Amygdala (tissue), 56 donors: ENCODE data around the gene SERP2.
A peak's percentile ranks its signal among the peaks of the same experiment; 100 is the strongest.

Source experiments
- DNase-seq, 56 donors: peaks; one replicate each; lab custom pipeline; 2025; lab: John Stamatoyannopoulos, UW

SERP2 gene

DNA sequence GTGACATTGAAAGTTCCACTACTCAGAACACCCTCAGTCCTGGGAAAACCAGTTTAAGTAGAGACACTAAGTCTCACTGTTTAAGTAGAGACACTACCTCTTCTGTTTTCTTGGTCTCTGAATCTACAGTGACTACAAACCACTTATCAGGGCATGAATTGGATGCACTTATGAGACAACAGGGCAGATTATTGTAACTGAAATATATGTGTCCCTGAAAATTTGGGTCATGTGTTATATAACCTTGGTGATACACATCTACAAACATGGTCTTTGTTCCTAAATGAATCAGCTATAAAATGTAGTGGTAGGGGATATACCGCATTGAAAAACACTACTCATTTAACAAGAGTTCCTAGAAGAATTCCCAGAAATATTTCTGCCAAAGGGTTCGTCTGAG lies 55.7 kb downstream of the SERP2 start:
- DNase-seq, result no peak

DNA sequence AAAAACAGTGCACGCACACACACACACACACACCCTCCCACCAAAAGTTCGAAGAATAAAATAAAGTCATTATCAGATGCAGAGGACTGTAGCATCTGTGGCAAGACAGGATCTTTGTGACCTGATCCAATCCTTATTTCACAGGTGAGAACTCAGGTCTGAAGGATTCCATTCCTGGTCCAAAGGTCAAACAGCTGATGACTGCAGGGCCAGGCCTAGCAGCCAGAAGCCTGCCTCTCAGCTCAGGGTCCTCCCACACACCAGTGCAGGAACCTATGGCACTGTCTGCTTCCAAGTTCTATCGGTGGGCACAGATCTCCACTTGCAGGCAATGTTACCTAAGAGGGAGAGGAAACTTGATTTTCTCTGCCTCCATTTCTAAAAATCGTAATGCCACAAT lies 57.5 kb downstream of the SERP2 start:
- DNase-seq, result no peak

DNA sequence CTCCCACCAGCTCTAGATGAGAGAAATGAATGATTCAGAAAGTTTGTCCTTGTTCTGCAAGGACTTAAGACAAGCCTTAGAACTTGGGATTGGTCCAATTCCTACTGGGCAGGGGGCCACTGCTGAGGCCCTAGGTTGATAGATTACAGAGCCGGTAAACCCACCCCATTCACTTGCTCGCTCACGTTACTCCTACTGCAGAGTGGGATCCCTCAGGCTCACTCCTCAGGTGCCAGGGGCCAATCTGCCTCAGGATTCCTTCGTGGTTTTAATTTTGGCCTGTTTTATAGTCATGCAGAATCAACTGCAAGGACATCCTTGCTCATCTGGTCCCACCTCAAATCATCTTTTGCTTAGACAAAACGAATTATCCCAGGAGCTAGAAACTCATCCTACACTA lies 59.0 kb downstream of the SERP2 start:
- peak in 5 of 56 donors; percentile 14 to 34 (median 22) for DNase-seq

DNA sequence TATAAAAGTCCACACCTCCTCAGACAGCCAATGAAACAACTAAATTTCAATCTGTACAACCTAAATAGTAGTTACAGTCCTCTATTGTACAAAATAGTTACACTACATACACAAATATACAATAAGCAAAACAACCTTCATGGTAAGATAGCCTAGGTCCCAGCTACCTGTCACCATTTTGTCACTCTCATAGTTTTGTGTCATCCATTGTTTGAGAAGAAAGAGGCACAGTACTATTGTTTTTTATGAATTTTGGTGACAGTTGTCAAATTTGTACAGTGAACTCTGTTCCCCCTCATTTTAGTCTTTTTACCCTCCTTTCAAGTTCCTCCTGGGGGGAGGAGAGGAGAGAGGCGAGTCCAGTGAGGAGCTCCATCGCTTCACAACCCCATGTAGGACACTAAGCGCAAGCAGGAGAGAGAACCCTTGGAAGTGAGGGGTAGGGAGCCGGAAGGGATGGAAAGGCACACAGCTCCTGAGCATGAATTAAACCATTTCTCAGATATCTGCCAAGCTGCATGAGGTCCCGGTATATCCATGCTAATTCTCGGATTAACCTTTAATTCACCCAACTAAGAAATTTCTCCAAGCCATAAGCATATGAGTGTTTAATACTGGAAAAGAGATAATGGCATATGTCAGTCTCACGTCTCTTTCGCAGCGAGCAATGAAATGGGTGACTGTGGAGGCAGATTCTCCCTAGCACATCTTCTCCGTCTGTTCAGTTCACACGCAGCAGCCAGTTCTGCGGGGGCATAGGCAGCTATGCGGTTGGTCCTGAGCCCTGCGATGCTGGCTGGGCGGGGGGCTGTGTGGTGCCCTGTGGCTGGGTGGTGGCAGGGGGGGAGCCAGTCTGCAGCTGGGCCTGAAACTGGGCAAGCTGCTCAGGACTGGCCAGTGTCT lies 60.5 kb downstream of the SERP2 start:
- DNase-seq, result peak in 35 of 56 donors; percentile 12 to 62 (median 35)

DNA sequence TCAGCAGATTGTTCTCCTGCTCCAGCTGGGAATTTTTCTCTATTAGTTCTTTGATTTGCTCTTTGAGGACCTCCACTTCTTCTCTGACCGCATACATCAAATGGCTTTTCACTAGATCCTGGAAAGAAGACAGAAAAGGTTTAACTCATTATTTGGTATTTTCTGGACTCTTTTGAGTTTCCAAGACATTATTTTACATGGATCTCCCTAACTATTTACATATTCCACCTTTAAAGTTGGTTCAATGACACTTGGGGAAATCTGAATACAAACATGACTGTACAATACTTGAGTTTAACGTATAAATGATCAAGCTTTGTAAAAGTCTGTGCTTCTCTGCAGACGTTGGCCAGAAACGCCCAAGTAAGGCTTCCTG lies 61.1 kb downstream of the SERP2 start:
- no peak for DNase-seq

DNA sequence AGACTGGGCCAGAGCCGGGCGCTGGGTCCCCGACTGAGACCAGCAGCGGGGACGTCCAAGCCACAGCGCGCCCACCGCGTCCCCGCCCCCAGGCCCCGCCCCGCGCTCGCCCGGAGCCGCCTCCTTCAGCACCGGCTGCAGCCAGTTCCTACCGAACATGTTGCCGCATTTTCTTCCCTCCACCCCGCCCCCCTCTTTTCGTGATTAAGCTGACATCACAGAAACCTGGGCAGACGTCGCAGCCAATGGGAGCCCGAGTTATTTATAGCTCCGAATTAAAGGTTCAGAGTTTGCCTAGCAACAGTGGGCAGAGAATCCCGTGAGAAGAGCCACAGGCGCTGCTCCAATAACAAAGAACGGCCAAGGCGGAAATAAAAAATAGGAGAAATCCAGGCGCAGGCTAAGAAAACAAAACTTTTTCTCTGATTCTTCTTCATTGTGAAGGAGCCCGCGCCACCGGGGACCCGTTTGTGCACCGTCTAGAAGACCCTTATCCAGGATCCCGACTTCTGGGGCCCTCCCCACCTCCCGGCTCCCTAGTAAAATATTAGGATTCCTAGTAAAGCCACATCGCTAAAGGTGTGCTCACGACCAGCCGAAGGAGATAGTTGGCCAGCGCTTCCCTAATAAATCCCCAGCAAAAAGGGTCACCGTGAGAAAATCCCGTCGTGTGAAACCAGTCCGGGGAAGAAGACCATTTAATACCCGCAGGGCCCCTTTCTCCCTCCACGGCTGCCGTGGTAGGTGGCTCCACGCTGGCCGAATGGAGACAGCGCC lies 61.7 kb downstream of the SERP2 start:
- DNase-seq, result peak; percentile 34 to 99 (median 89)

DNA sequence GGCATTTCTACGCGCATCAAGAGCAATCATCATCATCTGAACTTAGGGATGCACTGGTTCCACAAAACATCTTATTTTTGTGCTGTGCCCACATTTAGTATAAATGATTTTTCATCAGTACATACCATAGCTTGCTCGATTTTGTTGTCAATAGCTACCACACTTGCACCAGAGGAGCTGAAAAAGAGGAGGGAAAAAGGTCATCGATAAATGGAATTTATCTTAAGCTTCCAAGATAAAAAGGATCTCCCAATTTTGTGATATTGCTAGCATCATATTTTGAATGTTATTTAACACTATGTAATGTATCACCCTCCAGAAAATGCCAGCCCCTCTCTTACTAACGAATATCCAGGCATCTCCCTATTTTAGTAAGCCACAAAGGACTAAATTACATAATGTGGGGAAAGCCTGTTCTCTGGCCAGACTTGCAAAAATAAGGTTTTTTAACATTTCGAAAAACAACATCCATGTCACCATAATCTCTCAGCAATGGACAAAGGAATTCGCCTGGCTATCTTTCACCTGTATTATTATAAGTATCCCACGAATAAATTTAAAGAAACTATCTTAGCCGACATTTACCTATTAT lies 62.4 kb downstream of the SERP2 start:
- no peak for DNase-seq

DNA sequence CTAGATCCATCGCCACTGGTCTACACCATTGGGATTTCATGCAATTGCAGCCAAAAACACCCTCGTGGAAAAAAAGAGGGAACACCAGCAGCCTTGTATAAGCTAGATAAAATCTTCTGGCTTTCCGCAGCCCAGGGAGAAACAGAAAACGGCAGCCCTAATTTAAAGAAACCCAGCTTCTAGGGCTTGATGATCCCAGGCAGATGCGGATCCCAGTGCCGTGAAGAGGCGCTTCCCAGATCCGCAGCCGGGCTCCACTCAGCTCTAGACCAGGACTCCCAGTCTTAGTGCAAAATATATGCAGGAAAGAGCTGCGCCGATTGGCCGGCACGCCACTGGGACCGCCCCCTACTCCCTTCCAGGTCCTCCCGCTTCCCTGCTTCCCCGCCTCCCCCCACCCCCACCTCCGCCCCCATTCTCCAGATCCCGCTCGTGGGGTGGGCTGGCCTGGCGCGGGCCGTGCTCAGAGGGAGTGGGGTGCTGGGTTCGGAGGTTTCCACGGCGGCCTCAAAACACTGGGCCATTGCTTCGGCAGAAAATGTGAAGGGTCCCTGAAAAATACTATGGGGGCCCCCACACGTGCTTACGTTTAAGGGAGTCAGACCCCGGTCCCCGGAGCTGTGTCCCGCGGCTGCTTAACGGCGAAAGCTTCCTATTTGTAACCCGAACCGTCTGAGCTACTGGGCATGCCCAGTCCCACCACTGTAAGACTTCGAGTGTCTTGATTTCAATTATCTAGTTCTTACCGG lies 63.1 kb downstream of the SERP2 start:
- peak; percentile 33 to 98 (median 93) for DNase-seq

DNA sequence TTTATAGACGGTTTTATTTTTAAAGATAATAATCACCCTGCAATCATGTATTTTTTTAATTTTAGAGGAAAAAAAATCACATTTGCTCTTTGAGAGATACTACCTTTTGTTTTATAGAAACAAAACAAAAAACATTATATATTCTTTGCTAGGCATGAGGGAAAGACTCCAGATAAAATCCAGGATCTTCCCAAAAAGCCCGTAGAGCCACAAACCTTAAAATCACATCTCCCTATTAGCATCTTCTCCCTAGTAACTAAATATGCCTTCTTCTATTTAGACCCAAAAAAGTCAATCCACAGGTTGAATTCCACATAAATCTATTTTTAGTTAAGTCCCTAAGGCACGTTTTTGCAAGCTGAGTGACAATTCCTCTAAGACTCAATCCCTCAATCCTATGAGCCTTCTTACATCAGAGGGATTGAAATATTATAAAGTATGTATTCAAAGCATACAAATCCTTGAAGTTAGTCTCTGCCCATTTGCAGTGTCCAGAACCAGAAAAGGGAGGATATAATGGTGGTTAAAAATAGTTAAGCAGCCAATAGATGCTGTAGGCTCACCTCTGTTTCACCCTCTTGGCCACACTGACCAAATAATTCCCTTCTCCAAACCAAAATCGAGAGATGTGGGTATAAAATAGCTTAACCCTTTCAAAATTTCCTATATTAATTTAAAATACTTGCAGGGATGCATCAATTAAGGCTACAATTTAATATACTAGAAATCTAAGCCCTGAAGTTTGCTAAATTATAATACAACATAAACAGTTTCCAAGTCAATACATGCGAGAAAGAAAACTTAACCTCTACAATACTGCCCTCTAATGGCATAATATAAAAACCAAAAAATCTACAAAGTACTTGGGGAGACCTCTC lies 64.0 kb downstream of the SERP2 start:
- peak in 1 of 56 donors; percentile 41 for DNase-seq

DNA sequence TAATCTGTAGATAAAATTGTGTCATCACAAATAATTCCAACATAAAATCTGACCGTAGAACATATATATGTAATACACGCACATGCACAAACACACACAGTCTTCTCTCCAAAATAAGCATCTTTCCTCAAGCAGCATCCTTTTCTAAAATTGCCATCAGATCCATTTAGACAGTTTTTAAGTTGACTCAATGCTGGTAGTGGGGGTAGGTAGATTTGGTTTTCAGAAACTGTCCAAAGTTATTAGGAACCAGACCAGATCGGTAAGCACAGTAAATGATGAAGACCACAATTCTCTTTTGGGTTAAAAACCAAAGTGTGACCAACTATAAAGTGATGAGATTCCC lies 64.6 kb downstream of the SERP2 start:
- no peak for DNase-seq

DNA sequence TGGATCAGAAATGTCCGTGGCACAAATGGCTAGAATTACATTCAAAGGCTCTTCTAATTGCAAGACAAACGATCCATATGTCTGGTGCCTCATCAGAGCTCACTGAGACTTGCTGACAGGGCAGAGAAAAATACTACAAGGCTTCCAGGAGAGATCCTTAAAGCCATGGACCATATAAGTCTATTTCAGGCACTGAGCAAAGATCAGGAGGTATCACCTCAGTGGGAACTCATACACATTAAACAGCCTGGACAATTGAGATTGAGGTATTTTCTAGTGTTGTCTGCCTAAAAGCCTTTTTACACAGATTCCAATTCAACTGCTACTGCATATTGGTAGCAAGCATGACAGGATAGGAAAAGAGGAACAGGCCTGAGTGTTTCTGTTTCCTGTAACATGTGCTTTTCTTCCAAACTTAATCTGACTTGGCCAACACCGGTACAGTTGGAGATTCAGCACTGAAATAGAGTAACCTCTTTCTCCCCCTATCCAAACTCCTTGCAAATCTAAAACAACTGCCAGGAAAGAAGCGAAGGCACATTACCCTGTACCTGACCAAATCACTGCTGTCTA lies 65.9 kb downstream of the SERP2 start:
- no peak for DNase-seq

DNA sequence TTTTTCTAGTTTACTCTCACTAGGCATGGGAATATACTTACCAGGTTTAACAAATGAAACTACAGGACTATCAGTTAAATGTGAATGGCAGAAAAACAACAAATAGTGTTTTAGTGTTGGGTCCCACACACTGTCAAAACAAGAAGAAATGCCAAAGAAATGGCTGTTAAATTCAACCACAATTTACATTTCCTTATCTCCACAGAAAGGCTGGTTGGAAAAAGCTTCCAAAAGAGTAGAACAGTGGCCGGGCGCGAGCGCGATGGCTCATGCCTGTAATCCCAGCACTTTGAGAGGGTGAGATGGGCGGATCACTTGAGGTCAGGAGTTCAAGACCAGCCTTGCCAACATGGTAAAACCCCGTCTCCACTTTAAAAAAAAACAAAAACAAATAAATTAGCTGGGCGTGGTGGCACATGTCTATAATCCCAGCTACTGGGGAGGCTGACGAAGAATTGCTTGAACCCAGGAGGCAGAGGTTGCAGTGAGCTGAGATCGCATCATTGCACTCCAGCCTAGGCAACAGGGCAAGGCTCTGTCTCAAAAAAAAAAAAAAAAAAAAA lies 66.5 kb downstream of the SERP2 start:
- DNase-seq, result no peak
